ENCODE measurements around the gene CIZ1. TPM values are rescaled to one million over a fixed set of nuclear protein-coding genes. Genes with fewer than 3 reads are reported as not detected.

The CIZ1 gene
- total RNA-seq, 4 donors from 2014 or later: 46.0 to 103 (median 59.9) TPM

- TF ChIP-seq, protein P1, sequence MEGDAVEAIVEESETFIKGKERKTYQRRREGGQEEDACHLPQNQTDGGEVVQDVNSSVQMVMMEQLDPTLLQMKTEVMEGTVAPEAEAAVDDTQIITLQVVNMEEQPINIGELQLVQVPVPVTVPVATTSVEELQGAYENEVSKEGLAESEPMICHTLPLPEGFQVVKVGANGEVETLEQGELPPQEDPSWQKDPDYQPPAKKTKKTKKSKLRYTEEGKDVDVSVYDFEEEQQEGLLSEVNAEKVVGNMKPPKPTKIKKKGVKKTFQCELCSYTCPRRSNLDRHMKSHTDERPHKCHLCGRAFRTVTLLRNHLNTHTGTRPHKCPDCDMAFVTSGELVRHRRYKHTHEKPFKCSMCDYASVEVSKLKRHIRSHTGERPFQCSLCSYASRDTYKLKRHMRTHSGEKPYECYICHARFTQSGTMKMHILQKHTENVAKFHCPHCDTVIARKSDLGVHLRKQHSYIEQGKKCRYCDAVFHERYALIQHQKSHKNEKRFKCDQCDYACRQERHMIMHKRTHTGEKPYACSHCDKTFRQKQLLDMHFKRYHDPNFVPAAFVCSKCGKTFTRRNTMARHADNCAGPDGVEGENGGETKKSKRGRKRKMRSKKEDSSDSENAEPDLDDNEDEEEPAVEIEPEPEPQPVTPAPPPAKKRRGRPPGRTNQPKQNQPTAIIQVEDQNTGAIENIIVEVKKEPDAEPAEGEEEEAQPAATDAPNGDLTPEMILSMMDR (IDR thresholded peaks at IDR 0.05; ENCODE audit: low read depth): no peak
Measured at GRCh38 chr9:128190516-128191405, 611 bp downstream of the CIZ1 start.

DNA sequence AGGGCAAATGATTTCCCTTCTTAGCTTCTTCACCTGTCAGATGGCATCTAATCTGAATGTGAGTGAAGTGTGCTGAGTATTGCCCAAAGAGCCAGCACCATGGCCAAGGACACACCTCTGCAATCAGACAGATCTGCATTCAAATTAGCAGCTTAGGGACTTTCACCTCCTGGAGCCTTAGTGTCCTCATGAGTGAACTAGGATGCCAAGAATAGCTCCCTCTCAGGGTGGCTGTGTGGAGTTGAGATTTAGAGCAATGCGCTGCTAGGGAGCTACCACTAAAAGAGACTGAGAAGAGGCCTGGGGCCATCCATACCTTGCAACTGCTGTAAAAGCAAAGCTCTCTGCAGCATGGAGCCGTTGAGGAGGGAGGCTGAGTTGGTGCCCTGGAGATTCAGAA, 1.4 kb downstream of the CIZ1 start:
- TF ChIP-seq, protein P1 (IDR thresholded peaks at IDR 0.05; ENCODE audit: low read depth): no peak

DNA sequence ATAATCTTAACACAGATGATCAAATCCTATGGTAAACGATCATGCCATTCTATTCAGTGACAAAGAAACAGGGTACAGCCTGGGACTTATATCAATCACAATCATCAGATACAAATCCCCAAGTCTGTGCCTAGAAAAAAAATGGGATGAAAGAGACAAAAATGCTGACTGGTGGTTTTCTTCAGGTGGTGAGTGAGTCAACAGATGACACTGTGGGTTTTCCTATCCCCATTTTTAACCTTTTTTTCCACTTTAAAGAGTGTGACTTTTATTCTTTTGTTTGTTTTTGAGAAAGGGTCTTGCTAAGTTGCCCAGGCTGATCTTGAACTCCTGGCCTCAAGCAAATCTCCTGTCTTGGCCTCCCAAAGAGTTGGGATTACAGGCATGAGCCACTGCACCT, 3.2 kb downstream of the CIZ1 start:
- TF ChIP-seq, protein P1 (IDR thresholded peaks at IDR 0.05; ENCODE audit: low read depth): no peak

DNA sequence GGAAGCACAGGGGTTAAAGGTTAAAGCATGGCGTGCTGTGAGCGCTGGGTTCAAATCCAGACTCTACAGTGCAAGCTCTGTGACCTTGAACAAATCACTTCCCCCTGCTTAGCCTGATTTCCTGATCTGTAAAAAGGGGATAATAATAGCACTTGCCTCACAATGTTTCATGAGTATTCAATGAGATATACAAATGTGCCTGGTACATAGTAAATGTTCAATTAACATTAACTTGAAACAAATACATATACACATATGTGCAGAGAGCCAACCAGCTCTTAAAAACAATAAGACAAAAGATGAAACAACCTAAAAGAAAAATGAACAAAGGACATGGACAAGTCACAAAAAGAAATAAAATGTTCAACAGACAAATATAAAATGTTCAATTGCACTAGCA, 4.0 kb downstream of the CIZ1 start:
- TF ChIP-seq, protein P1 (IDR thresholded peaks at IDR 0.05; ENCODE audit: low read depth): no peak

DNA sequence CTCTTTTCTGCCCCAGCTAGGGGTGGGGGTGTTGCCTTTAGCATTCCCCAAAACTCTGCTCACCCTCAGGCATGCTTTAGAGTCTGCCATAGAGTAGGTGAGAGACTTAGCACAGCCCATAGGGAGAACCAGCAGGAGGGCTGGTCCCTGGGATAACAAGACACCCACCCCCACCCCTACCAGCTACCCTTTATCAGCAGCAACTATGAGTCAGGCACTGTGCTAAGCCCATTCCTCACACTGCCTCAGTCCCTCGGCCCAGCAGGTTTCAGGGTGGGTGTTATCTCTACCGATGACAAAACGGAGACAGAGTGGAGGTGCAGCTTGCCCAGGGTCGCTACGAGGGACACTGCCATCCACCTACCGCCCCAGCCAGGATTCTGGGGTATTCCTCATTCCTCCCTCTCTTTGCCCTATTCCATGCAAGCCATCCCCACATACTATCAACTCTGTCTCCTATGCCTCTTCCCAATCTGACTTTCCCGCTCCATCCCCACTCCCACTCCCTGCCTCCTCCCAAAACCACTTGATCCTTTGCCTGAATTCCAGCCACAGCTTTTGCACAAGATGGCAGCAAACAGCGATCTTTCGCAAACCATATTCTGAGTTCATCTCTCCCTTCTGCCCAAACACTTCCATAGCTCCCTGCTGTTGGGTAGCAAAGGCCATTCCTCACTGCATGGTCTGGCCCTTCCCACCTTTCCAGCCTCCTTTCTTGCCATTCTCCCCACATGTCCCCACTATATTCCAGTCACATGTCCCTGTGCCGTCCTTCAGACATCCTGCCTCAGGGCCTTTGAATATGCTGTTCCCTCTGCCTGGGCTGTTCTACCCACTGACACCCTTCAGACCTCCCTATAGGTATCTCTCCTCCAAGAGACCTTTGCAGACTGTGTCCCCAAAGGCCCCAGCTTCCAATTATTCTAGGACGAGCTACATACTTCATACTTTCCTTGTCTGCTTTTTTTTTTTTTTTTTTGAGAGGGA, 5.1 kb downstream of the CIZ1 start:
- TF ChIP-seq, protein P1 (IDR thresholded peaks at IDR 0.05; ENCODE audit: low read depth): no peak

- TF ChIP-seq, protein P1 (IDR thresholded peaks at IDR 0.05; ENCODE audit: low read depth): no peak
Measured at GRCh38 chr9:128182893-128183588, 8.3 kb downstream of the CIZ1 start.
